GM23338 (cell line): ENCODE data around the gene SLIT1. TPM values are rescaled to one million over a fixed set of nuclear protein-coding genes. Genes with fewer than 3 reads are reported as not detected.
"Not testable (repeated sequence)": the region's sequence is repeated elsewhere in the genome, so short reads cannot be mapped to it uniquely, and the experiment has no call there.

Experiments
- ATAC-seq: fragments of 200-7000 bp; cut with Tn5 transposase; 3 replicates; pipeline ENCODE4 v1.9.1; 2020
- DNase-seq: peaks from one replicate; pipeline ENCODE4 v3.0.0-alpha.2; 2015; ENCODE audit warnings: low spot score
- H2AFZ ChIP-seq: fragments of 200-600 bp; sonication (generic); 2 replicates; pipeline ENCODE4 v1.8.0; 2016; ENCODE audit warnings: antibody characterized with exemption, mild to moderate bottlenecking, moderate library complexity
- H3F3A ChIP-seq: fragments of 200-600 bp; sonication (generic); replicated peaks from 2 replicates; pipeline ENCODE4 v1.8.0; 2017; ENCODE audit warnings: antibody characterized with exemption, mixed run types, low read depth
- H3K27ac ChIP-seq: fragments of 200-600 bp; sonication (generic); 2 replicates; pipeline ENCODE4 v1.6.1; 2016; ENCODE audit warnings: low read depth
- H3K27me3 ChIP-seq: fragments of 200-600 bp; sonication (generic); 2 replicates; pipeline ENCODE4 v1.8.0; 2016; ENCODE audit warnings: mild to moderate bottlenecking, mixed run types, moderate library complexity; ENCODE audit not compliant: insufficient read depth
- H3K36me3 ChIP-seq: fragments of 200-600 bp; sonication (generic); 2 replicates; pipeline ENCODE4 v1.8.0; 2016; ENCODE audit warnings: mild to moderate bottlenecking; ENCODE audit not compliant: insufficient read depth
- H3K4me1 ChIP-seq: fragments of 200-600 bp; sonication (generic); 2 replicates; pipeline ENCODE4 v1.8.0; 2016; ENCODE audit warnings: mild to moderate bottlenecking, moderate library complexity; ENCODE audit not compliant: insufficient read depth
- H3K4me2 ChIP-seq: fragments of 200-600 bp; sonication (generic); 2 replicates; pipeline ENCODE4 v1.7.1; 2017; ENCODE audit warnings: mixed run types
- H3K4me3 ChIP-seq: fragments of 200-600 bp; sonication (generic); 2 replicates; pipeline ENCODE4 v1.6.1; 2016; ENCODE audit warnings: mixed run types
- H3K79me2 ChIP-seq: fragments of 200-600 bp; sonication (generic); replicated peaks from 2 replicates; pipeline ENCODE4 v1.8.0; 2017; ENCODE audit warnings: mild to moderate bottlenecking; ENCODE audit not compliant: insufficient read depth
- H3K9me2 ChIP-seq: fragments of 200-600 bp; sonication (generic); 2 replicates; pipeline ENCODE4 v1.8.0; 2017; ENCODE audit not compliant: insufficient read depth
- H4K20me1 ChIP-seq: fragments of 200-600 bp; sonication (generic); replicated peaks from 2 replicates; pipeline ENCODE4 v1.8.0; 2017; ENCODE audit warnings: mild to moderate bottlenecking; ENCODE audit not compliant: insufficient read depth
- H3K27ac Mint-ChIP-seq: 2 replicates; pipeline ENCODE4 v1.8.0; 2020; ENCODE audit warnings: inconsistent platforms, mild to moderate bottlenecking, moderate library complexity, mixed read lengths
- H3K27me3 Mint-ChIP-seq: 3 replicates; pipeline ENCODE4 v1.8.0; 2022; ENCODE audit warnings: low read depth, mild to moderate bottlenecking, moderate library complexity, mixed read lengths, inconsistent platforms; ENCODE audit not compliant: insufficient read depth, poor library complexity
- H3K36me3 Mint-ChIP-seq: 3 replicates; pipeline ENCODE4 v1.8.0; 2021; ENCODE audit warnings: low read depth, mild to moderate bottlenecking, inconsistent platforms, moderate library complexity, mixed read lengths
- H3K4me1 Mint-ChIP-seq: 3 replicates; pipeline ENCODE4 v1.8.0; 2020; ENCODE audit warnings: mild to moderate bottlenecking, inconsistent platforms, mixed read lengths
- H3K4me3 Mint-ChIP-seq: 3 replicates; pipeline ENCODE4 v1.8.0; 2021; ENCODE audit warnings: moderate library complexity, mild to moderate bottlenecking, inconsistent platforms, mixed read lengths
- H3K9me3 Mint-ChIP-seq: 3 replicates; pipeline ENCODE4 v1.8.0; 2020; ENCODE audit warnings: moderate library complexity, mild to moderate bottlenecking, inconsistent platforms, mixed read lengths
- CREB1 ChIP-seq: fragments of 250-450 bp; sonication (Bioruptor Pico); IDR thresholded peaks from 2 replicates; pipeline ENCODE4 v1.5.0; 2020; ENCODE audit warnings: low read depth, mild to moderate bottlenecking, moderate library complexity
- ETS1 ChIP-seq: IDR thresholded peaks from 2 replicates; pipeline ENCODE4 v1.6.1; 2016; ENCODE audit warnings: antibody characterized with exemption
- EZH2 ChIP-seq: fragments of 200-600 bp; sonication (generic); IDR thresholded peaks from one replicate; pipeline ENCODE4 v1.8.0; 2017; ENCODE audit warnings: antibody characterized with exemption, mild to moderate bottlenecking, low read depth; ENCODE audit not compliant: unreplicated experiment
- EZH2phosphoT487 ChIP-seq: fragments of 200-600 bp; sonication (generic); IDR thresholded peaks from one replicate; pipeline ENCODE4 v1.8.1; 2018; ENCODE audit warnings: antibody characterized with exemption; ENCODE audit not compliant: unreplicated experiment
- JUNB ChIP-seq: IDR thresholded peaks from one replicate; pipeline ENCODE4 v1.6.1; 2016; ENCODE audit warnings: antibody characterized with exemption; ENCODE audit not compliant: unreplicated experiment
- NANOG ChIP-seq: IDR thresholded peaks from 2 replicates; pipeline ENCODE4 v1.6.1; 2016; ENCODE audit warnings: antibody characterized with exemption, borderline replicate concordance
- POLR2AphosphoS5 ChIP-seq: IDR thresholded peaks from 2 replicates; pipeline ENCODE4 v1.6.1; 2016; ENCODE audit warnings: antibody characterized with exemption, low read depth
- STAT1 ChIP-seq: IDR thresholded peaks from one replicate; pipeline ENCODE4 v1.6.1; 2016; ENCODE audit warnings: antibody characterized with exemption; ENCODE audit not compliant: unreplicated experiment
- ZNF114 ChIP-seq: fragments of 250-450 bp; sonication (Bioruptor Pico); IDR thresholded peaks from 2 replicates; pipeline ENCODE4 v1.5.0; 2020; ENCODE audit warnings: mild to moderate bottlenecking, moderate library complexity
- ZNF331 ChIP-seq: fragments of 250-450 bp; sonication (Bioruptor Pico); IDR thresholded peaks from 2 replicates; pipeline ENCODE4 v1.5.0; 2020; ENCODE audit warnings: low read depth, mild to moderate bottlenecking, moderate library complexity
- polyA plus RNA-seq: library from polyadenylated mRNA; unstranded; fragments of >200 nt; fragmentation: Nextera tagmentation; extraction: Ambion mirVana; gene quantifications from 2 replicates; pipeline ENCODE4 v1.2.1, GENCODE V29; 2016
- total RNA-seq: library from RNA; depleted of rRNA; stranded (reverse); fragments of >200 nt; shearing (Covaris generic); gene quantifications from 2 replicates; pipeline ENCODE4 v1.2.3, GENCODE V29; 2014
- TF ChIP-seq, protein P1 (sequence below), 2 experiments: fragments of 200-600 bp in 1 of 2; sonication (generic) in 1 of 2; conservative IDR thresholded peaks; 2 replicates each; pipeline versions ENCODE4 v1.5.1 to v1.6.1; 2016 to 2017; ENCODE audit warnings: antibody characterized with exemption in 2 of 2, low read depth in 2 of 2, mild to moderate bottlenecking in 2 of 2, moderate library complexity in 1 of 2
- TF ChIP-seq, protein P2 (sequence below): fragments of 250-450 bp; sonication (Bioruptor Pico); IDR thresholded peaks from 2 replicates; pipeline ENCODE4 v1.5.0; 2020; ENCODE audit warnings: mild to moderate bottlenecking, moderate library complexity

The SLIT1 gene
- total and polyA plus RNA-seq, 2 experiments from 2014 or later = 0.76 to 1.7 TPM

DNA sequence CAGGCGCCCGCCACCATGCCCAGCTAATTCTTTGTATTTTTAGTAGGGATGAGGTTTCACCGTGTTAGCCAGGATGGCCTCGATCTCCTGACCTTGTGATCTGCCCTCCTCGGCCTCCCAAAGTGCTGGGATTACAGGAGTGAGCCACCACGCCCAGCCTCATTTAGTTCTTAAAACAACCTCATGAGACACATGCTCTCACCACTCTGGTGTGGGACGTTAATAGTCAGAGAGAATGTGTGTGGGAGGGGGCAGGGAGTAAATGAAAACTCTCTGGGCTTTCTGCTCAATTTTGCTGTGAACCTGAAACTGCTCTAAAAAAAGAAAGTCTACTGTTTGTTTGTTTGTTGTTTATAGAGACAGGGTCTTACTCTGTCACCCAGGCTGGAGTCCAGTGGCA, 103.2 kb downstream of the SLIT1 start:
- not testable (repeated sequence) for H3K27ac Mint-ChIP-seq, H3K27ac ChIP-seq, ATAC-seq, H3K4me3 Mint-ChIP-seq, H3K9me2 ChIP-seq, H4K20me1 ChIP-seq, H3K79me2 ChIP-seq, H3F3A ChIP-seq, DNase-seq, H3K27me3 ChIP-seq, H3K27me3 Mint-ChIP-seq, H3K36me3 ChIP-seq, H2AFZ ChIP-seq, H3K4me2 ChIP-seq, H3K9me3 Mint-ChIP-seq, H3K36me3 Mint-ChIP-seq, H3K4me3 ChIP-seq
- peaks cover 35% of the 10 kb centered on the region for H3K4me1 Mint-ChIP-seq
- peaks cover 25% of the 10 kb centered on the region for H3K4me1 ChIP-seq

DNA sequence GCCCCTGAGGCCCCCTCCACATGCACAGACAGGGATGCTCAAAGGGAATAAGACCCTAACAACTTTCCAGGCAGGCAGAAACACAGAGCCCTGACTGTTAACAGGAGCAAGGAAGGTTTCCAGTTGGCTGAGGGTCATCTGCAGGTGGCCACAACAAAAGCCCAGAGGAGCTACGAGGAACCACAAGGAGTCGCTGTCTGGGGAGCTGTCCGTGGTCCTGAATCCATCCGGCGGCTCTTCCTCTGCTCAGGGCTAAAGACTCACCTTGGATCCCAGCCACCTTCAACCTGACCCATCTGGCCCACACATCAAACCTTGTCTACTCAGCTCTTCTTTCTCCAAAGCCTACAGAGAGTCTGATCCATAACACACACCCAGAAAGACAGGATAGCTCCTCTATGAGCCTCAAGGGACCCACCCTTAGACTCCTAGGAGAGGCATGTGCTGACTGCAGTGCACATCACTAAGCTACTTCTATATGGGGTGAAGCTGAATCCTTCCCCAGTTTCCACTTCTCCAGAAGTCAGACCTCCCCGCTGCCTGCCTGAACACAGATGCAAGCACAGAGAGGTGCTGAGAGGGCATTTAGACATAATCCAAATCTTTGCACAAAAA, 104.0 kb downstream of the SLIT1 start:
- no peaks in the 10 kb centered on the region for H3K27me3 Mint-ChIP-seq
- ATAC-seq = peak; percentile 78
- TF ChIP-seq, protein P1, sequence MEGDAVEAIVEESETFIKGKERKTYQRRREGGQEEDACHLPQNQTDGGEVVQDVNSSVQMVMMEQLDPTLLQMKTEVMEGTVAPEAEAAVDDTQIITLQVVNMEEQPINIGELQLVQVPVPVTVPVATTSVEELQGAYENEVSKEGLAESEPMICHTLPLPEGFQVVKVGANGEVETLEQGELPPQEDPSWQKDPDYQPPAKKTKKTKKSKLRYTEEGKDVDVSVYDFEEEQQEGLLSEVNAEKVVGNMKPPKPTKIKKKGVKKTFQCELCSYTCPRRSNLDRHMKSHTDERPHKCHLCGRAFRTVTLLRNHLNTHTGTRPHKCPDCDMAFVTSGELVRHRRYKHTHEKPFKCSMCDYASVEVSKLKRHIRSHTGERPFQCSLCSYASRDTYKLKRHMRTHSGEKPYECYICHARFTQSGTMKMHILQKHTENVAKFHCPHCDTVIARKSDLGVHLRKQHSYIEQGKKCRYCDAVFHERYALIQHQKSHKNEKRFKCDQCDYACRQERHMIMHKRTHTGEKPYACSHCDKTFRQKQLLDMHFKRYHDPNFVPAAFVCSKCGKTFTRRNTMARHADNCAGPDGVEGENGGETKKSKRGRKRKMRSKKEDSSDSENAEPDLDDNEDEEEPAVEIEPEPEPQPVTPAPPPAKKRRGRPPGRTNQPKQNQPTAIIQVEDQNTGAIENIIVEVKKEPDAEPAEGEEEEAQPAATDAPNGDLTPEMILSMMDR (conservative IDR thresholded peaks at IDR 0.05; ENCODE audit: low read depth in 2 of 2) = peak; percentile 83 to 91
- TF ChIP-seq EZH2 = no peak
- TF ChIP-seq ZNF331 (CRISPR knock-in tag) = no peak
- TF ChIP-seq NANOG = no peak
- TF ChIP-seq STAT1 = no peak
- TF ChIP-seq POLR2AphosphoS5 = no peak
- peak; percentile 40; the same call in 1 of the 2 replicates for TF ChIP-seq ZNF114
- TF ChIP-seq, protein P2, sequence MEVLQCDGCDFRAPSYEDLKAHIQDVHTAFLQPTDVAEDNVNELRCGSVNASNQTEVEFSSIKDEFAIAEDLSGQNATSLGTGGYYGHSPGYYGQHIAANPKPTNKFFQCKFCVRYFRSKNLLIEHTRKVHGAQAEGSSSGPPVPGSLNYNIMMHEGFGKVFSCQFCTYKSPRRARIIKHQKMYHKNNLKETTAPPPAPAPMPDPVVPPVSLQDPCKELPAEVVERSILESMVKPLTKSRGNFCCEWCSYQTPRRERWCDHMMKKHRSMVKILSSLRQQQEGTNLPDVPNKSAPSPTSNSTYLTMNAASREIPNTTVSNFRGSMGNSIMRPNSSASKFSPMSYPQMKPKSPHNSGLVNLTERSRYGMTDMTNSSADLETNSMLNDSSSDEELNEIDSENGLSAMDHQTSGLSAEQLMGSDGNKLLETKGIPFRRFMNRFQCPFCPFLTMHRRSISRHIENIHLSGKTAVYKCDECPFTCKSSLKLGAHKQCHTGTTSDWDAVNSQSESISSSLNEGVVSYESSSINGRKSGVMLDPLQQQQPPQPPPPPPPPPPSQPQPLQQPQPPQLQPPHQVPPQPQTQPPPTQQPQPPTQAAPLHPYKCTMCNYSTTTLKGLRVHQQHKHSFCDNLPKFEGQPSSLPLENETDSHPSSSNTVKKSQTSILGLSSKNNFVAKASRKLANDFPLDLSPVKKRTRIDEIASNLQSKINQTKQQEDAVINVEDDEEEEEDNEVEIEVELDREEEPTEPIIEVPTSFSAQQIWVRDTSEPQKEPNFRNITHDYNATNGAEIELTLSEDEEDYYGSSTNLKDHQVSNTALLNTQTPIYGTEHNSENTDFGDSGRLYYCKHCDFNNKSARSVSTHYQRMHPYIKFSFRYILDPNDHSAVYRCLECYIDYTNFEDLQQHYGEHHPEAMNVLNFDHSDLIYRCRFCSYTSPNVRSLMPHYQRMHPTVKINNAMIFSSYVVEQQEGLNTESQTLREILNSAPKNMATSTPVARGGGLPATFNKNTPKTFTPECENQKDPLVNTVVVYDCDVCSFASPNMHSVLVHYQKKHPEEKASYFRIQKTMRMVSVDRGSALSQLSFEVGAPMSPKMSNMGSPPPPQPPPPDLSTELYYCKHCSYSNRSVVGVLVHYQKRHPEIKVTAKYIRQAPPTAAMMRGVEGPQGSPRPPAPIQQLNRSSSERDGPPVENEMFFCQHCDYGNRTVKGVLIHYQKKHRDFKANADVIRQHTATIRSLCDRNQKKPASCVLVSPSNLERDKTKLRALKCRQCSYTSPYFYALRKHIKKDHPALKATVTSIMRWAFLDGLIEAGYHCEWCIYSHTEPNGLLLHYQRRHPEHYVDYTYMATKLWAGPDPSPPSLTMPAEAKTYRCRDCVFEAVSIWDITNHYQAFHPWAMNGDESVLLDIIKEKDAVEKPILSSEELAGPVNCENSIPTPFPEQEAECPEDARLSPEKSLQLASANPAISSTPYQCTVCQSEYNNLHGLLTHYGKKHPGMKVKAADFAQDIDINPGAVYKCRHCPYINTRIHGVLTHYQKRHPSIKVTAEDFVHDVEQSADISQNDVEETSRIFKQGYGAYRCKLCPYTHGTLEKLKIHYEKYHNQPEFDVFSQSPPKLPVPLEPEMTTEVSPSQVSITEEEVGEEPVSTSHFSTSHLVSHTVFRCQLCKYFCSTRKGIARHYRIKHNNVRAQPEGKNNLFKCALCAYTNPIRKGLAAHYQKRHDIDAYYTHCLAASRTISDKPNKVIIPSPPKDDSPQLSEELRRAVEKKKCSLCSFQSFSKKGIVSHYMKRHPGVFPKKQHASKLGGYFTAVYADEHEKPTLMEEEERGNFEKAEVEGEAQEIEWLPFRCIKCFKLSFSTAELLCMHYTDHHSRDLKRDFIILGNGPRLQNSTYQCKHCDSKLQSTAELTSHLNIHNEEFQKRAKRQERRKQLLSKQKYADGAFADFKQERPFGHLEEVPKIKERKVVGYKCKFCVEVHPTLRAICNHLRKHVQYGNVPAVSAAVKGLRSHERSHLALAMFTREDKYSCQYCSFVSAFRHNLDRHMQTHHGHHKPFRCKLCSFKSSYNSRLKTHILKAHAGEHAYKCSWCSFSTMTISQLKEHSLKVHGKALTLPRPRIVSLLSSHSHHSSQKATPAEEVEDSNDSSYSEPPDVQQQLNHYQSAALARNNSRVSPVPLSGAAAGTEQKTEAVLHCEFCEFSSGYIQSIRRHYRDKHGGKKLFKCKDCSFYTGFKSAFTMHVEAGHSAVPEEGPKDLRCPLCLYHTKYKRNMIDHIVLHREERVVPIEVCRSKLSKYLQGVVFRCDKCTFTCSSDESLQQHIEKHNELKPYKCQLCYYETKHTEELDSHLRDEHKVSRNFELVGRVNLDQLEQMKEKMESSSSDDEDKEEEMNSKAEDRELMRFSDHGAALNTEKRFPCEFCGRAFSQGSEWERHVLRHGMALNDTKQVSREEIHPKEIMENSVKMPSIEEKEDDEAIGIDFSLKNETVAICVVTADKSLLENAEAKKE (CRISPR knock-in tag) = peak; percentile 85
- TF ChIP-seq JUNB = no peak
- TF ChIP-seq CREB1 (CRISPR knock-in tag) = peak; percentile 32; the same call in 1 of the 2 replicates
- TF ChIP-seq ETS1 = no peak
- TF ChIP-seq EZH2phosphoT487 = no peak

More for the DNA sequence above, 104.0 kb downstream of the SLIT1 start:
- no peaks in the 10 kb centered on the region for H3F3A ChIP-seq
- no peak overlapping the region for H3K27ac ChIP-seq
- peaks cover 21% of the 10 kb centered on the region for H3K4me1 ChIP-seq
- no peaks in the 10 kb centered on the region for H3K79me2 ChIP-seq
- H3K27ac Mint-ChIP-seq = no peak overlapping the region
- H4K20me1 ChIP-seq = no peaks in the 10 kb centered on the region
- no peak overlapping the region for H2AFZ ChIP-seq
- no peak overlapping the region for H3K4me2 ChIP-seq
- H3K4me3 ChIP-seq = no peak overlapping the region
- no peaks in the 10 kb centered on the region for H3K9me3 Mint-ChIP-seq
- H3K9me2 ChIP-seq = no peaks in the 10 kb centered on the region
- no peak overlapping the region for H3K4me3 Mint-ChIP-seq
- no peaks in the 10 kb centered on the region for H3K36me3 ChIP-seq
- H3K4me1 Mint-ChIP-seq = peaks cover 30% of the 10 kb centered on the region
- no peaks in the 10 kb centered on the region for H3K36me3 Mint-ChIP-seq
- DNase-seq = peak; percentile 93
- H3K27me3 ChIP-seq = no peaks in the 10 kb centered on the region
